KMS-11 (cell line): ENCODE results near the gene PDZRN3.

ENCODE experiments used
- H2AFZ ChIP-seq: fragments of 200-600 bp; sonication (generic); 2 replicates; pipeline ENCODE4 v1.6.1; 2016; ENCODE audit warnings: antibody characterized with exemption, mixed run types, low read depth
- H3K27ac ChIP-seq: fragments of 200-600 bp; sonication (generic); 2 replicates; pipeline ENCODE4 v1.6.1; 2016; ENCODE audit warnings: mild to moderate bottlenecking, mixed run types
- H3K27me3 ChIP-seq: fragments of 200-600 bp; sonication (generic); 2 replicates; pipeline ENCODE4 v1.6.1; 2017; ENCODE audit warnings: mild to moderate bottlenecking, low read depth, mixed run types, moderate library complexity; ENCODE audit not compliant: insufficient read depth
- H3K36me3 ChIP-seq: fragments of 200-600 bp; sonication (generic); 2 replicates; pipeline ENCODE4 v1.6.1; 2017; ENCODE audit warnings: mild to moderate bottlenecking, mixed run types; ENCODE audit not compliant: insufficient read depth
- H3K4me1 ChIP-seq: fragments of 200-600 bp; sonication (generic); 2 replicates; pipeline ENCODE4 v1.6.1; 2016; ENCODE audit warnings: mild to moderate bottlenecking, low read depth, mixed run types; ENCODE audit not compliant: poor library complexity, severe bottlenecking
- H3K4me2 ChIP-seq: fragments of 200-600 bp; sonication (generic); 2 replicates; pipeline ENCODE4 v1.7.0; 2016; ENCODE audit warnings: mild to moderate bottlenecking, mixed run types
- H3K4me3 ChIP-seq: fragments of 200-600 bp; sonication (generic); IDR thresholded peaks from 2 replicates; pipeline ENCODE4 v1.6.1; 2017; ENCODE audit warnings: low read depth, low read length, mixed read lengths; ENCODE audit not compliant: insufficient read depth
- H3K79me2 ChIP-seq: fragments of 200-600 bp; sonication (generic); 2 replicates; pipeline ENCODE4 v1.6.1; 2016; ENCODE audit warnings: low read depth, mixed run types; ENCODE audit not compliant: insufficient read depth
- H3K9ac ChIP-seq: fragments of 200-600 bp; sonication (generic); 2 replicates; pipeline ENCODE4 v1.6.1; 2016; ENCODE audit warnings: mild to moderate bottlenecking, mixed run types
- H4K20me1 ChIP-seq: fragments of 200-600 bp; sonication (generic); 2 replicates; pipeline ENCODE4 v1.6.1; 2016; ENCODE audit warnings: mild to moderate bottlenecking, mixed run types; ENCODE audit not compliant: insufficient read depth
- TF ChIP-seq, protein P1 (sequence below): fragments of 200-600 bp; sonication (generic); conservative IDR thresholded peaks from 2 replicates; pipeline ENCODE4 v1.6.1; 2017; ENCODE audit warnings: low read depth, mild to moderate bottlenecking, antibody characterized with exemption, low read length, moderate library complexity, mixed read lengths

PDZRN3 gene

GRCh38 chr3:73586190-73586589, 38.6 kb downstream of the PDZRN3 start:
- no peak overlapping the region for H3K4me2 ChIP-seq
- H3K9ac ChIP-seq, result no peak overlapping the region
- no peaks in the 10 kb centered on the region for H3K79me2 ChIP-seq
- no peaks in the 10 kb centered on the region for H3K36me3 ChIP-seq
- no peaks in the 10 kb centered on the region for H4K20me1 ChIP-seq
- no peak overlapping the region for H3K4me3 ChIP-seq
- no peaks in the 10 kb centered on the region for H3K4me1 ChIP-seq
- H2AFZ ChIP-seq, result no peak overlapping the region
- no peak overlapping the region for H3K27ac ChIP-seq
- TF ChIP-seq, protein P1, sequence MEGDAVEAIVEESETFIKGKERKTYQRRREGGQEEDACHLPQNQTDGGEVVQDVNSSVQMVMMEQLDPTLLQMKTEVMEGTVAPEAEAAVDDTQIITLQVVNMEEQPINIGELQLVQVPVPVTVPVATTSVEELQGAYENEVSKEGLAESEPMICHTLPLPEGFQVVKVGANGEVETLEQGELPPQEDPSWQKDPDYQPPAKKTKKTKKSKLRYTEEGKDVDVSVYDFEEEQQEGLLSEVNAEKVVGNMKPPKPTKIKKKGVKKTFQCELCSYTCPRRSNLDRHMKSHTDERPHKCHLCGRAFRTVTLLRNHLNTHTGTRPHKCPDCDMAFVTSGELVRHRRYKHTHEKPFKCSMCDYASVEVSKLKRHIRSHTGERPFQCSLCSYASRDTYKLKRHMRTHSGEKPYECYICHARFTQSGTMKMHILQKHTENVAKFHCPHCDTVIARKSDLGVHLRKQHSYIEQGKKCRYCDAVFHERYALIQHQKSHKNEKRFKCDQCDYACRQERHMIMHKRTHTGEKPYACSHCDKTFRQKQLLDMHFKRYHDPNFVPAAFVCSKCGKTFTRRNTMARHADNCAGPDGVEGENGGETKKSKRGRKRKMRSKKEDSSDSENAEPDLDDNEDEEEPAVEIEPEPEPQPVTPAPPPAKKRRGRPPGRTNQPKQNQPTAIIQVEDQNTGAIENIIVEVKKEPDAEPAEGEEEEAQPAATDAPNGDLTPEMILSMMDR, result no peak
- H3K27me3 ChIP-seq, result no peaks in the 10 kb centered on the region

GRCh38 chr3:73584873-73585272, 39.9 kb downstream of the PDZRN3 start:
- no peak overlapping the region for H3K4me2 ChIP-seq
- no peaks in the 10 kb centered on the region for H3K79me2 ChIP-seq
- H3K4me1 ChIP-seq, result no peaks in the 10 kb centered on the region
- no peaks in the 10 kb centered on the region for H3K27me3 ChIP-seq
- TF ChIP-seq, protein P1, result no peak
- H3K4me3 ChIP-seq, result no peak overlapping the region
- H2AFZ ChIP-seq, result no peak overlapping the region
- H3K27ac ChIP-seq, result no peak overlapping the region
- H3K36me3 ChIP-seq, result no peaks in the 10 kb centered on the region
- H3K9ac ChIP-seq, result no peak overlapping the region
- H4K20me1 ChIP-seq, result no peaks in the 10 kb centered on the region

DNA sequence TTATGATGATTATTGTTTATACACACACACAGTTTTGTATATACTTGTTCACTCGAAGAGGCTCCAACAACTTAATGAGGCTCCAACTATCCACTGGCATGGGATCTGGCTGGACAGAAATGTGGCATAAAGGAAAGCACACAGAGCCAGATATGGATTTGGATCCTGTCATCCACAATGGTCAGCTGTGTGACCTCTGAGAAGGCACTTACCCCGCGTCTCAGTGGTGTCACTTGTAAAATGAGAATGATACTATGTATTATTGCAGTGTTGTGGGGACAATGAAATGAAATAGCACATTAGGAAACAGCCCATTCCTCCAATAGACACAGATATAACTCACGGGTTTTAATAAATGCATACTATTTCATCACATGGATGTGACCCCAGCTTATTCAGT, 42.2 kb downstream of the PDZRN3 start:
- H3K27me3 ChIP-seq, result no peaks in the 10 kb centered on the region
- H3K9ac ChIP-seq, result no peak overlapping the region
- no peak overlapping the region for H3K4me2 ChIP-seq
- no peaks in the 10 kb centered on the region for H3K36me3 ChIP-seq
- H3K27ac ChIP-seq, result no peak overlapping the region
- H2AFZ ChIP-seq, result no peak overlapping the region
- H4K20me1 ChIP-seq, result no peaks in the 10 kb centered on the region
- H3K4me3 ChIP-seq, result no peak overlapping the region
- TF ChIP-seq, protein P1, result no peak
- H3K4me1 ChIP-seq, result no peaks in the 10 kb centered on the region
- H3K79me2 ChIP-seq, result no peaks in the 10 kb centered on the region

- no peaks in the 10 kb centered on the region for H3K27me3 ChIP-seq
- H3K9ac ChIP-seq, result no peak overlapping the region
- H3K4me1 ChIP-seq, result no peaks in the 10 kb centered on the region
- no peak overlapping the region for H3K4me2 ChIP-seq
- TF ChIP-seq, protein P1, result no peak
- no peak overlapping the region for H3K4me3 ChIP-seq
- no peaks in the 10 kb centered on the region for H3K36me3 ChIP-seq
- H3K79me2 ChIP-seq, result no peaks in the 10 kb centered on the region
- H2AFZ ChIP-seq, result no peak overlapping the region
- no peak overlapping the region for H3K27ac ChIP-seq
- no peaks in the 10 kb centered on the region for H4K20me1 ChIP-seq
Measured at GRCh38 chr3:73581134-73581846, 43.5 kb downstream of the PDZRN3 start.
